Heart right ventricle (tissue), 16 donors: ENCODE data around the gene OR10A7. TPM values are rescaled to one million over a fixed set of nuclear protein-coding genes. Genes with fewer than 3 reads are reported as not detected.

Experiments
- ATAC-seq, 8 donors: fragments of 200-7000 bp; cut with Tn5 transposase; one replicate each; pipeline ENCODE4 v1.9.1; 2020; ENCODE audit warnings: mild to moderate bottlenecking in 8 of 8, moderate library complexity in 8 of 8, moderate number of reproducible peaks in 1 of 8
- DNase-seq, 2 donors: peaks; one replicate each; pipeline ENCODE4 v3.0.0-alpha.2; 2020
- H3K27ac ChIP-seq, 10 donors: fragments of 200-600 bp; sonication (generic) in 2 of 10; one replicate each; pipeline versions ENCODE4 v1.5.0 to v1.8.0; 2020 to 2022; ENCODE audit warnings: mild to moderate bottlenecking in 3 of 10
- H3K27me3 ChIP-seq, 7 donors: fragments of 200-600 bp; one replicate each; pipeline ENCODE4 v1.8.0; 2021 to 2022; ENCODE audit warnings: mild to moderate bottlenecking in 2 of 7
- H3K36me3 ChIP-seq, 9 donors: fragments of 200-600 bp; sonication (generic) in 1 of 9; one replicate each; pipeline versions ENCODE4 v1.5.0 to v1.8.0; 2020 to 2022; ENCODE audit warnings: mild to moderate bottlenecking in 2 of 9
- H3K4me1 ChIP-seq, 9 donors: fragments of 200-600 bp; sonication (generic) in 1 of 9; one replicate each; pipeline versions ENCODE4 v1.5.0 to v1.8.0; 2020 to 2022; ENCODE audit warnings: mild to moderate bottlenecking in 4 of 9
- H3K4me3 ChIP-seq, 10 donors: fragments of 200-600 bp; sonication (generic) in 2 of 10; one replicate each; pipeline versions ENCODE4 v1.5.0 to v1.8.0; 2020 to 2022; ENCODE audit warnings: mild to moderate bottlenecking in 7 of 10, moderate library complexity in 2 of 10
- H3K9me3 ChIP-seq, 11 donors: fragments of 200-600 bp in 10 of 11; sonication (generic) in 2 of 11; one replicate each; pipeline versions ENCODE4 v1.5.0 to v1.8.0; 2013 to 2022; ENCODE audit warnings: mild to moderate bottlenecking in 2 of 11, control low read depth in 1 of 11, moderate library complexity in 1 of 11
- WGBS, 2 donors: extraction: QIAGEN DNeasy Blood & Tissue Kit; methylation state at CpG; one replicate each; pipeline ENCODE4 v1.1.7; 2013; ENCODE audit warnings: inconsistent platforms in 1 of 2; 5-methylcytosine and 5-hydroxymethylcytosine counted together
- intact Hi-C, 10 donors: fragments of 100-400 bp; cut with DNase I; formaldehyde crosslinking; loops; one replicate each; pipeline versions ENCODE4 v1.11.1 to v1.14.2; 2022
- polyA plus RNA-seq, 2 donors: library from polyadenylated mRNA; stranded (reverse); fragments of 200-250 nt; gene quantifications; one replicate each; pipeline ENCODE4 v1.2.3, GENCODE V29; 2013
- total RNA-seq, 10 donors: library from RNA; stranded (reverse); fragmentation: NEBNext Ultra II Directional in 3 of 10; extraction: Animal tissue kit (Norgen Biotek cat#: 25700) in 3 of 10; gene quantifications; one replicate each; pipeline versions ENCODE4 v1.2.1 to v1.2.4, GENCODE V29; 2021 to 2023
- TF ChIP-seq, protein P1 (sequence below), 9 donors: fragments of 200-600 bp; sonication (generic) in 2 of 9; IDR thresholded peaks; one replicate each; pipeline versions ENCODE4 v1.5.0 to v1.8.0; 2021 to 2022; ENCODE audit warnings: antibody characterized with exemption in 9 of 9, mild to moderate bottlenecking in 5 of 9, moderate library complexity in 1 of 9
- donor health status: Arrhythmogenic right ventricular cardiomyopathy.
- donor health status: ischemic (EF 13 %, LVEDD 7.1; RV severe dilation, severe dysfunction).
- donor health status: healthy with polysubstance abuse.
- donor health status: DM: no; HTN: yes; CAD: no.
- donor health status: DM: no; HTN: no; CAD: no.
- donor health status: ischemic (EF 25% LVEDD 6.9; RV normal size, moderate dysfunction).
- donor health status: ischemic (EF 25% LVEDD 5.7; RV mildly dilated, moderate dysfunction).
- donor health status: healthy.
- donor health status: DM: yes; HTN: yes; CAD: no.
- donor health status: Ischemic cardiomyopathy.
- donor health status: ischemic (EF 35%, LVEDD 5.7; RV mildly dilated, moderate dysfunction).
- donor health status: nonischemic (EF 11% LVEDD 7.7; RV severe dilation, severe dysfunction).
- donor health status: DM: yes; HTN: yes; CAD: no.
- donor health status: PGD.
- donor health status: ischemic (EF 29% LVEDD 5.4; RV normal size, mild dysfunction).
- donor health status: nonischemic (EF 23%, LVEDD 6.1; RV moderate dilation, normal function).

The OR10A7 gene
- total and polyA plus RNA-seq, 12 donors = not detected

DNA sequence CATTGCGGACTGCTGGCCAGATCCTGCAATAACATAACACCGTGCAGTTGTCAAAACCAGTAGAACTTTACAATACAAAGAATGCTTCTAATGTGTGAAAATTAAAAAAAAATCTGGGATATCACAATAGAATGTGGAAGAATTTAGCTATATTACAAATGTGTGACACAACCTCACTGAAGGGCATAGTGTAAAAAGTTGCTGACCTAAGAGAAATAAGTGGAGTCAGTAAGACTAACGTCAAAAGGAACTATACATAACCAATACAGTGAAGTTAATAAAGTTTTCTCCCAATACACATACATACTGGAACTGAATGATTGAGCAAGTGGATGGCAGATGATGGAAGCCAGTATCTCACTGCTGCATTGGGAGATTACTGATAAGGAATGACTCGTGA is 36.0 kb downstream of the OR10A7 start:
- WGBS, 2 donors = 89 to 90% methylated on average over 4 of the region's 4 CpGs
- Histone ChIP-seq H3K36me3 (no peaks in the 10 kb centered on the region), H3K4me3 (no peak overlapping the region), H3K27me3 (no peaks in the 10 kb centered on the region), H3K27ac (no peak overlapping the region), H3K4me1 (no peaks in the 10 kb centered on the region), H3K9me3 (no peaks in the 10 kb centered on the region)
- ATAC-seq (no peak), DNase-seq (no peak)
- intact Hi-C loops = no loop called here
- TF ChIP-seq, protein P1, sequence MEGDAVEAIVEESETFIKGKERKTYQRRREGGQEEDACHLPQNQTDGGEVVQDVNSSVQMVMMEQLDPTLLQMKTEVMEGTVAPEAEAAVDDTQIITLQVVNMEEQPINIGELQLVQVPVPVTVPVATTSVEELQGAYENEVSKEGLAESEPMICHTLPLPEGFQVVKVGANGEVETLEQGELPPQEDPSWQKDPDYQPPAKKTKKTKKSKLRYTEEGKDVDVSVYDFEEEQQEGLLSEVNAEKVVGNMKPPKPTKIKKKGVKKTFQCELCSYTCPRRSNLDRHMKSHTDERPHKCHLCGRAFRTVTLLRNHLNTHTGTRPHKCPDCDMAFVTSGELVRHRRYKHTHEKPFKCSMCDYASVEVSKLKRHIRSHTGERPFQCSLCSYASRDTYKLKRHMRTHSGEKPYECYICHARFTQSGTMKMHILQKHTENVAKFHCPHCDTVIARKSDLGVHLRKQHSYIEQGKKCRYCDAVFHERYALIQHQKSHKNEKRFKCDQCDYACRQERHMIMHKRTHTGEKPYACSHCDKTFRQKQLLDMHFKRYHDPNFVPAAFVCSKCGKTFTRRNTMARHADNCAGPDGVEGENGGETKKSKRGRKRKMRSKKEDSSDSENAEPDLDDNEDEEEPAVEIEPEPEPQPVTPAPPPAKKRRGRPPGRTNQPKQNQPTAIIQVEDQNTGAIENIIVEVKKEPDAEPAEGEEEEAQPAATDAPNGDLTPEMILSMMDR (IDR thresholded peaks at IDR 0.05) = no peak

DNA sequence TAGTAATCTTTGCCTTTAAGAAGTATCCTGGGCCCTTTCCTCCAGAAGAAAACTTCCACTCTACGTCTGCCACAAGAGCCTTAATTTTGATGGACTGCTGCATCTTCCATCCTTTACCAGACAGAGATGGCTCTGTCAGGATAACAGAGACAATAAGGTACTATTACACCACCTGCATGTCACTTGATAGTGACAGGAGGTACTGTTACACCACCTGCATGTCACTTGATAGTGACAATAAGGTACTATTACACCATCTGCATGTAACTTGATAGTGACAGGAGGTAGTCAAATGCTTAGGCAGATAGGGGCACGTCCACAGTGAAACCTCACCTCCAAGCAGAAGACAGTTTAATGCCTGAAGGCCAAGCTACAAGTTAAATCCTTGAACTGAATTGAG is 37.5 kb downstream of the OR10A7 start:
- TF ChIP-seq, protein P1 (IDR thresholded peaks at IDR 0.05) = no peak
- DNase-seq (no peak), ATAC-seq (no peak)
- H3K27me3 ChIP-seq = no peaks in the 10 kb centered on the region
- intact Hi-C loops = no loop called here
- H3K9me3 ChIP-seq = no peaks in the 10 kb centered on the region
- no peaks in the 10 kb centered on the region for H3K4me1 ChIP-seq
- no peak overlapping the region for H3K27ac ChIP-seq
- 57 to 66% methylated on average over 2 of the region's 2 CpGs for WGBS, 2 donors
- no peaks in the 10 kb centered on the region for H3K36me3 ChIP-seq
- no peak overlapping the region for H3K4me3 ChIP-seq

Other genes starting within 250 kb of the OR10A7 start
- 1 to 10 TPM in 4 of 10 donors, under 1 TPM in 6; 0.17 to 1.4 (median 0.82) TPM for gene TESPA1, start 236.3 kb upstream of the OR10A7 start, total RNA-seq
- under 1 TPM; 0.14 to 0.44 TPM for gene TESPA1, start 236.3 kb upstream of the OR10A7 start, polyA plus RNA-seq
- not detected for gene NEUROD4, start 201.1 kb upstream of the OR10A7 start, total RNA-seq
- not detected for gene NEUROD4, start 201.1 kb upstream of the OR10A7 start, polyA plus RNA-seq
- gene OR9K2, start 94.6 kb upstream of the OR10A7 start, total RNA-seq = not detected
- not detected for gene OR9K2, start 94.6 kb upstream of the OR10A7 start, polyA plus RNA-seq
- not detected for gene OR6C74, start 23.6 kb downstream of the OR10A7 start, total RNA-seq
- gene OR6C74, start 23.6 kb downstream of the OR10A7 start, polyA plus RNA-seq = not detected
- gene OR6C6, start 75.5 kb downstream of the OR10A7 start, total RNA-seq = not detected
- gene OR6C6, start 75.5 kb downstream of the OR10A7 start, polyA plus RNA-seq = not detected
- not detected for gene OR6C1, start 93.3 kb downstream of the OR10A7 start, total RNA-seq
- not detected for gene OR6C1, start 93.3 kb downstream of the OR10A7 start, polyA plus RNA-seq
- gene OR6C3, start 109.7 kb downstream of the OR10A7 start, total RNA-seq = not detected
- not detected for gene OR6C3, start 109.7 kb downstream of the OR10A7 start, polyA plus RNA-seq
- not detected for gene OR6C75, start 141.9 kb downstream of the OR10A7 start, total RNA-seq
- gene OR6C75, start 141.9 kb downstream of the OR10A7 start, polyA plus RNA-seq = not detected
- not detected for gene OR6C65, start 179.5 kb downstream of the OR10A7 start, total RNA-seq
- gene OR6C65, start 179.5 kb downstream of the OR10A7 start, polyA plus RNA-seq = not detected
- not detected for gene OR6C76, start 205.2 kb downstream of the OR10A7 start, total RNA-seq
- not detected for gene OR6C76, start 205.2 kb downstream of the OR10A7 start, polyA plus RNA-seq
- gene OR6C2, start 223.1 kb downstream of the OR10A7 start, total RNA-seq = not detected
- not detected for gene OR6C2, start 223.1 kb downstream of the OR10A7 start, polyA plus RNA-seq
- under 1 TPM in 1 of 10 donors, not detected in 9; 0.28 TPM for gene OR6C70, start 249.1 kb downstream of the OR10A7 start, total RNA-seq
- not detected for gene OR6C70, start 249.1 kb downstream of the OR10A7 start, polyA plus RNA-seq